Activated CD8-positive, alpha-beta T cell treated with anti-CD3 and anti-CD28 coated beads, Interleukin-2, amount 10 ng/mL, durations not matched to agents 7 days and 5 days (primary cell): ENCODE data around the gene ERC1. TPM values are rescaled to one million over a fixed set of nuclear protein-coding genes. Genes with fewer than 3 reads are reported as not detected.

Source experiments
- ATAC-seq: fragments of 150-1000 bp; cut with Tn5 transposase; one replicate; pipeline ENCODE4 v1.10.0; 2021; ENCODE audit warnings: moderate library complexity
- CTCF ChIA-PET: fragments of 350-600 bp; sonication (Branson Sonifier 250); formaldehyde crosslinking; loops from one replicate; lab custom pipeline; 2021; ENCODE audit warnings: antibody characterized with exemption; lab: Charles Lee
- POLR2A ChIA-PET: fragments of 350-600 bp; sonication (Branson Sonifier 250); formaldehyde crosslinking; loops from one replicate; lab custom pipeline; 2021; ENCODE audit warnings: antibody characterized with exemption; lab: Charles Lee
- DNase-seq: peaks from one replicate; pipeline ENCODE4 v3.0.0-alpha.2; 2020
- H3K27ac Mint-ChIP-seq: one replicate; pipeline ENCODE4 v1.8.0; 2021; ENCODE audit warnings: mild to moderate bottlenecking, mixed read lengths
- H3K27me3 Mint-ChIP-seq: one replicate; pipeline ENCODE4 v1.8.0; 2021; ENCODE audit warnings: low read depth, mixed read lengths
- H3K36me3 Mint-ChIP-seq: one replicate; pipeline ENCODE4 v1.8.0; 2021; ENCODE audit warnings: low read depth, mixed read lengths
- H3K4me1 Mint-ChIP-seq: one replicate; pipeline ENCODE4 v1.8.0; 2021; ENCODE audit warnings: low read depth, mixed read lengths
- H3K4me3 Mint-ChIP-seq: one replicate; pipeline ENCODE4 v1.8.0; 2021; ENCODE audit warnings: mild to moderate bottlenecking, mixed read lengths
- H3K9me3 Mint-ChIP-seq: one replicate; pipeline ENCODE4 v1.8.0; 2022; ENCODE audit warnings: mixed read lengths; ENCODE audit not compliant: insufficient read depth
- total RNA-seq, 2 experiments: library from RNA; stranded (reverse); gene quantifications; one replicate each; pipeline ENCODE4 v1.2.3, GENCODE V29; 2021

The ERC1 gene
- total RNA-seq, 2 experiments from 2014 or later: 25.2 to 32.9 TPM

DNA sequence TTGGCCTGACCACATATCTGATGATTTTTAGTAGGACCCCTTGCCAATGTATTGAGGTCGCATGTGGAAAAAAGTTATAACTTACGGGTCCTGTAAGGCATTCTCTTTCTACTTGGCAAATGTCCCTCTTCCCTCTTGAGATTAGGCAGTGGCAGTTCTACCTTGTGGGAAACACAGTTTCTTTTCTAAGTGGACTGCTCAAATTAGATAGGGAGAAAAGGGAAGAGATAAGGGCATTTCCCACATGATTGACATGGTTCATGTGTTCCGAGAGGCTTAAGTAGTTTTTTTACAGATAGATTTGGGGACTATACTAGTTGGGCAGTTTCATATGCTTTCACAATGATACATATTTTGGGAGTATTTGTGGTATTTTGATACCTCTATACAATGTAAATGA is 448.7 kb downstream of the ERC1 start:
- H3K27me3 Mint-ChIP-seq: no peaks in the 10 kb centered on the region
- no peak for ATAC-seq
- H3K9me3 Mint-ChIP-seq: no peaks in the 10 kb centered on the region
- DNase-seq: no peak
- POLR2A ChIA-PET: no interaction called here
- no peaks in the 10 kb centered on the region for H3K36me3 Mint-ChIP-seq
- no peak overlapping the region for H3K27ac Mint-ChIP-seq
- no peak overlapping the region for H3K4me3 Mint-ChIP-seq
- H3K4me1 Mint-ChIP-seq: no peaks in the 10 kb centered on the region
- CTCF ChIA-PET: no interaction called here

DNA sequence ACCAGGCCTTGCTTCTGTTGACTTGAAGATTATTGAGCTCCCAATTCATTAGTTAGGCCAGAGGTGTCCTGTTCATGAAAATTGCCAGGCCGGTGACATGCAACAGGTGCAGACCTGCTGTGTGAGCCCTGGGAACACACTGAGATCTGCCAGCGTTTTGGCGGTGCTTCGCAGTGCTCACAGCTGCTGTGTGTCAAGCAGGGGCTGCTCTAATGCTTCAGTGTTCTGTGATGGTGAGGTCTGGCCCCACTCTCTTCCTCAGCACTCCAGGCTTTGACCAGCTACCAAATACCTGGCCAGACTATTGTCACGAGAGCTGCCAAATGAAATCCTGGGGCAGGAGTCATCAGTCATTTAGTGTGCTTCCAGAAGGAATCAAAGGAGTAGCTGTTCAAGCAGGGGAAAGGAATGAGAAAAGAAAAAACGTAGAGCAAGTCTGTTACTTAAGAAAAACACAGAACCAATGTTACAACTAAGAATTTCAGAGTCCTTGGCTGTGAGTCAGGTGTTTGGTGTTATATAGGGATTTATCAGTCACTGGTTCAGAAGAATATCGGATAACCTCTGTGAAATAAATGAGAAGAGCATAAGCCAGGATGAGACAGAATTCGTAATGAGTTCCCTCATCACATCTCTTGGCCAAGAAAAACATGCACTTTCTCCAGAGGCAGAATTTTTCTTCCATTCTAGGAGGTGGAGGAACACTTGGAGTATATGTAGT is 452.6 kb downstream of the ERC1 start:
- Mint-ChIP-seq H3K27me3 (no peaks in the 10 kb centered on the region), H3K27ac (no peak overlapping the region), H3K36me3 (no peaks in the 10 kb centered on the region), H3K9me3 (no peaks in the 10 kb centered on the region), H3K4me1 (no peaks in the 10 kb centered on the region), H3K4me3 (no peak overlapping the region)
- DNase-seq (no peak), ATAC-seq (no peak)
- ChIA-PET CTCF (interaction anchor here (1.0 kb wide), 1 partner anchor 140 kb away, joined by 3 read pairs; no protein-coding TSS in a partner anchor), POLR2A (no interaction called here)

DNA sequence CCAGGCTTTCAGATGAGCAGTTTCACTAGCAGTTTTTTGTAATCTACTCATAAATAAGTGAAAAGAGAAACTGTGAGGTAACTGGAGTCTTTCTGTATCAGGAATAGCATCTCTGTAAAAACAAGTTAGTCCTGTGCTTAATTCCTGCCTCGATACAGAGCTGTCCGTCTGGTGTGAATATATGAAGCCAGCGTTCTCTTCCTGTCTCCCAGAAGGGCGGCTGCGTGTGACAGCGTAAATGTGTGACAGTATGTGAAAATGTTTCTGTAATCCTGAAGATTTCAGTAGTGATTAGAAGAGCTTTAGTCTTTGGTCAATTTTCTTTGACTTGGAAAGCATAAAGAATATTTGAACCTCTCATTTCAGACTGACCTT is 453.1 kb downstream of the ERC1 start:
- ChIA-PET CTCF (interaction anchor here (0.6 to 1.0 kb wide), 2 partner anchors 139 to 400 kb away, joined by 3 read pairs; no protein-coding TSS in a partner anchor), POLR2A (no interaction called here)
- no peak for DNase-seq
- no peaks in the 10 kb centered on the region for H3K4me1 Mint-ChIP-seq
- H3K27ac Mint-ChIP-seq: no peak overlapping the region
- no peaks in the 10 kb centered on the region for H3K27me3 Mint-ChIP-seq
- H3K4me3 Mint-ChIP-seq: no peak overlapping the region
- ATAC-seq: no peak
- H3K36me3 Mint-ChIP-seq: no peaks in the 10 kb centered on the region
- H3K9me3 Mint-ChIP-seq: no peaks in the 10 kb centered on the region

DNA sequence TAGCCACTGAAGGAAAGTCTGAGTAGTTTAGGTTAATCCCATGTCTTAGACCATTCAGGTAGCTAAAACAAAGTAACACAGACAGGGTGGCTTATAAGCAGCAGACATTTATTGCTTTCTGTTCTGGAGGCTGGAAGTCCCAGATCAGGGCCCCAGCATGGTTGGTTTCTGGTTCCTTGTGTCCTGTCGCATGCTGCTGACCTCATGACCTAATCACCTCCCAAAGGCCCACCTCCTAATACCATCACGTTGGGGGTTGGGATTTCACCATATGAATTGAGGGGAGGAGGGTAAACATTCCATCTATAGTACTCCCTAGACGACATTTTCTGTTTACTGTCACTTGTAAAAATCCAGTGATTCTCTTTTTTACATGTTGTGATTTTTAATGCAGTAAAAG is 454.8 kb downstream of the ERC1 start:
- H3K4me1 Mint-ChIP-seq: no peaks in the 10 kb centered on the region
- H3K27ac Mint-ChIP-seq: no peak overlapping the region
- no peak for ATAC-seq
- no peaks in the 10 kb centered on the region for H3K36me3 Mint-ChIP-seq
- DNase-seq: no peak
- H3K27me3 Mint-ChIP-seq: no peaks in the 10 kb centered on the region
- H3K4me3 Mint-ChIP-seq: no peak overlapping the region
- CTCF ChIA-PET: interaction anchor here (0.9 kb wide), 1 partner anchor 87 kb away, joined by 3 read pairs; no protein-coding TSS in a partner anchor
- H3K9me3 Mint-ChIP-seq: no peaks in the 10 kb centered on the region
- POLR2A ChIA-PET: no interaction called here

DNA sequence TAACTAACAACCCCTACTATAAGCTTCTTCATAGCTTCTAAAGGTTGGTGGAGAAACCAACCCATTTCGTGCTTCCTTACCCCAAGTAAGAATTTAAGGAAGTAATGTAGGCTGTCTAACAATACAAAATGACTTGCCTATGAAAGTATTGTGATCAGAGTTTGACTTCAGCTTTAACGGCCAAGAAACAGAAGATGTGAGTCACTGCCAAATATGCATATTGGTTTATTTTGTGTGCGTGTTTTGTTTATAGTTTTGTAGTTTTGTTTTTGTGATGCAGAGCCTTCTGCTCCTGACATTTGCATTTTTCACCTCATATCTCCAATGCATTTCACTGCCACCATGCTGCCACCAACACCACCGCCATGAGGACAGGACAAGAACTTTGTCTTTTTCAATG is 457.3 kb downstream of the ERC1 start:
- no peak for ATAC-seq
- DNase-seq: no peak
- POLR2A ChIA-PET: no interaction called here
- peaks cover 3% of the 10 kb centered on the region for H3K36me3 Mint-ChIP-seq
- H3K27ac Mint-ChIP-seq: no peak overlapping the region
- CTCF ChIA-PET: no interaction called here
- no peak overlapping the region for H3K4me3 Mint-ChIP-seq
- H3K4me1 Mint-ChIP-seq: peaks cover 8% of the 10 kb centered on the region
- H3K27me3 Mint-ChIP-seq: no peaks in the 10 kb centered on the region
- H3K9me3 Mint-ChIP-seq: no peaks in the 10 kb centered on the region

DNA sequence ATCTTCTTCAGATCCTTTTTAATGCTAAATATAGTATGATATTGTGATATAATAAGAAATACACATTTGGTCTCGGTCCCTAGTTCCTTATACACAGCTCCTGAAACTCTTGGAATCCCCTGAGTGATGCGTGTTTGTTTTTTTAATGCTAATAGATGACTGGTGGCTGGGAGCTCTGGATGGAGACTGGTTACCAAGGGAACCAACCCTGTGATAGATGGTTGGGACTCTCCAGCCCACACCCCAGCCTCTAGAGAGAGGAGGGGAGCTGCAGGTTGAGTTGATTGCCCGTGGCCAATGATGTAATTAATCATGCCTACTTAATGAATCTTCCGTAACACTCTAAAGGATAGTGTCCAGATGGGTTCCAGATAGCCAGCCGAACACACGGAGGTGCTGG is 462.8 kb downstream of the ERC1 start:
- no peak overlapping the region for H3K27ac Mint-ChIP-seq
- ChIA-PET POLR2A (no interaction called here), CTCF (no interaction called here)
- no peaks in the 10 kb centered on the region for H3K27me3 Mint-ChIP-seq
- DNase-seq (no peak), ATAC-seq (no peak)
- peaks cover 3% of the 10 kb centered on the region for H3K36me3 Mint-ChIP-seq
- H3K4me3 Mint-ChIP-seq: no peak overlapping the region
- H3K4me1 Mint-ChIP-seq: peaks cover 8% of the 10 kb centered on the region
- H3K9me3 Mint-ChIP-seq: no peaks in the 10 kb centered on the region

DNA sequence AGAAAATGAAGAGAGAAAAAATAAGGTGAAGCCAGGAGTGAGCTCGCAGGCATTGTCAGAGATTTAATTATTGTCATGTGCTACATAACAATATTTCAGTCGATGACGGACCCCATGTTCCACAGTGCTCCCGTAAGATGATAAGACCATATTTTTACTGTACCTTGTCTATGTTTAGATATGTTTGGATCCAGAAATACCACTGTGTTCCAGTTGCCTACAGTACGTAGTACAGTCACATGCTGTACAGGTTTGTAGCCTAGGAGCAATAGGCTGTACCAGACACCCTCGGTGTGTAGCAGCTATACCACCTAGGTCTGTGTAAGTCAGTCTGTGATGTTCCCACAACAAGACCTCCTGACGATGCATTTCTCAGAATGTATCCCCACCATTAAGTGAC is 465.9 kb downstream of the ERC1 start:
- Mint-ChIP-seq H3K9me3 (peaks cover 3% of the 10 kb centered on the region), H3K4me3 (no peak overlapping the region), H3K4me1 (peaks cover 10% of the 10 kb centered on the region), H3K27me3 (no peaks in the 10 kb centered on the region), H3K27ac (no peak overlapping the region), H3K36me3 (no peaks in the 10 kb centered on the region)
- CTCF ChIA-PET: no interaction called here
- ATAC-seq: no peak
- DNase-seq: no peak
- POLR2A ChIA-PET: no interaction called here

DNA sequence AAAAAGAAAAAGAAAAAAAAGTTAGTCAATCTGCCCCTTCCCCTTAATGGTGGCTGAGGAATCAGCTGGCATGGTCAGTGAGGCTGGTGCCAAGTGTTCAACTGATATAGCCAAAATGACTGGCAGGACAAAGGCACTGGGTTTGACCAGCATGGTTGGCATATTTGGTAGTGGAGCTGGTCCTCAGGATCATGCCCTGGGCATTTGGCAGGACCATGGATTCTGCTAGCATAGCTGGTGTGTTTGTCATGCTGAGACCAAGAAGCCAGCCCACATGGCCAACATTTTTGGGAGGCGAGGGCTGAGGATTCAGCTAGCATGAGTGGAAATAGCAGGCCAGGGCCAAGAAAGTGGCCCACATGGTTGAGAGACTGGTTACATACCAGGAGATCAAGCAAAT is 466.9 kb downstream of the ERC1 start:
- ATAC-seq (no peak), DNase-seq (no peak)
- H3K4me1 Mint-ChIP-seq: peaks cover 5% of the 10 kb centered on the region
- peaks cover 1% of the 10 kb centered on the region for H3K27me3 Mint-ChIP-seq
- H3K36me3 Mint-ChIP-seq: no peaks in the 10 kb centered on the region
- H3K27ac Mint-ChIP-seq: no peak overlapping the region
- H3K9me3 Mint-ChIP-seq: peaks cover 3% of the 10 kb centered on the region
- ChIA-PET CTCF (interaction anchor here (0.8 kb wide), 1 partner anchor 808 kb away, joined by 3 read pairs; no protein-coding TSS in a partner anchor), POLR2A (interaction anchor here (0.6 to 0.7 kb wide), 2 partner anchors 388 to 492 kb away, joined by 3 read pairs; no protein-coding TSS in a partner anchor)
- H3K4me3 Mint-ChIP-seq: no peak overlapping the region

DNA sequence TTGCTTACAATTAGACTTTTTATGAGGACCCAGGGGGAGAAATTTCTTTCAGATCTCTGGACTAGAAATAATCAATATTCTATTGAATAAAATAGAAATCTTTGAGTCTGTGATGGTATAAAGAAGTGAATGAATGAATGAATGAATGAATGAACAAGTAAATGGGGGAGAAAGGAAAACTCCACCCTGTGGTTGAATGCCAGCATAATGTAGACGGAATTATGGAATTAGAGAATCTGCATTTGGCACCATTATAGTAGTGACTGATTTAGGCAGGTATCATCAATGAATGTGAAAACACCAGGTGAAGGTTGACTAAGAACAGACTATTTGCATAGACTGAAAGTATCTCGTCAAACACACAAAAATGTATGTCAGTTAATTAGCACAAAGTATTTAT is 468.3 kb downstream of the ERC1 start:
- ATAC-seq (no peak), DNase-seq (no peak)
- POLR2A ChIA-PET: no interaction called here
- Mint-ChIP-seq H3K36me3 (no peaks in the 10 kb centered on the region), H3K27ac (no peak overlapping the region), H3K27me3 (peaks cover 1% of the 10 kb centered on the region), H3K4me3 (no peak overlapping the region), H3K9me3 (peaks cover 3% of the 10 kb centered on the region), H3K4me1 (peaks cover 5% of the 10 kb centered on the region)
- CTCF ChIA-PET: no interaction called here

DNA sequence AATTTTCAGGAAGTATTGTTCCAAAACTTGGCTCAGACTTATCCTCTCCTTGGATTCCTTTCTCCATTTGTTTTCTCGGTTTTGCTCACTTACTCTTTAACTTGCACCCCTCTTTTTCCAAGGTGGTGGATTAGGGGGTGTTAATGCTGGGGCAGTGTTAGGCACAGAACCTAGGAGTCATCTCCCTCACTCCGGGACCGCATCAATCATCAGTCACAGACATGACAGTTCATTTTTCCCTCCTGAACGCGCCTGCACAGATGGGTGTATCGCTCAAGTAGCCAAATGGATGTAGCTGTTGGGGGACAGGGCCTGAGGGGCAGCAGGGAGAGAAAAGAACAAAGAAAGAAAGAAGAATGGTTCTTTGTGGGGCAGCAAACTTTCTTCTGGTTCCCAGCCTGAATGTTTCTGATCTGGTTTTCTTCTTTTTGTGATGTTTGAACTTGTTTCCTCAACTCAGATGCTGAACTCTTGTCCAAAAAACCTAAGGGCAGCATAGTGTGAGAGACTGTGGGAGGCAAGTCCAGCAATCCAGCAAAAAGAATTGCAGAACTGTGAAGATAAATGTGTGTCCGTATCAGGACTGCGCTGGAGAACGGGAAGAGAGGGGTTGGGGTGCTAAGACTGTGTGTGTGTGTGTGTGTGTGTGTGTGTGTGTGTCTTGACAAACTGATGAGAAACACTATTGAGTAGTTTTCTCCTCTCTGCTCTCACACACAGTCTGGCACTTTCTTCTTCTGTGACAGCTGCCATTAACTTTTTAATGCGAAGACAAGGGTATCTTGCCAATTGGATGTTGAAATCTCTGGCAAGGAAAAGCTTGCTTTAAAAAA is 472.3 kb downstream of the ERC1 start:
- Mint-ChIP-seq H3K36me3 (no peaks in the 10 kb centered on the region), H3K27ac (no peak overlapping the region), H3K9me3 (peaks cover 3% of the 10 kb centered on the region), H3K4me3 (no peak overlapping the region), H3K27me3 (peaks cover 1% of the 10 kb centered on the region), H3K4me1 (peaks cover 5% of the 10 kb centered on the region)
- ATAC-seq (no peak), DNase-seq (no peak)
- ChIA-PET CTCF (no interaction called here), POLR2A (no interaction called here)

DNA sequence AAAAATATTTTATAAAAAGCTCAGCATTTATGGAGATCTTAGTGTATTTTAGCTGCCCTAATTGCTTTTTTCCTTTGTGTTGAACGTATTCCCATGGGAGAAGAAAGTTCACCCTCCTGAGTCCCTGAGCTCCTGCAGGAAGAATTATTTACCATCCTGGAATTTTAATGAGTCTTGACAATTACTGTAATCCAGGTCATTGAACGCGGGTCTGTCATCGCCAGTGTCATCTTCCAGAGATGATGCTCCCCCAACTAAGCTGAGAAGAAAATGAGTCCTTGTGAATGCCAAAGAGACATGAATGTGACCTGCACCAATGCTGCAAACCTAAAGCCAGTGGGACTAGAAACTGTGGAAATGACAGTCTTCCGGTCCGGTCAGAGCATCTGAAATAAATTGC is 473.9 kb downstream of the ERC1 start:
- H3K36me3 Mint-ChIP-seq: no peaks in the 10 kb centered on the region
- CTCF ChIA-PET: interaction anchor here (0.7 kb wide), 2 partner anchors 9 to 347 kb away, joined by 3 read pairs; no protein-coding TSS in a partner anchor
- H3K9me3 Mint-ChIP-seq: peaks cover 3% of the 10 kb centered on the region
- DNase-seq (no peak), ATAC-seq (no peak)
- POLR2A ChIA-PET: no interaction called here
- H3K27ac Mint-ChIP-seq: no peak overlapping the region
- H3K4me1 Mint-ChIP-seq: peaks cover 5% of the 10 kb centered on the region
- no peak overlapping the region for H3K4me3 Mint-ChIP-seq
- peaks cover 1% of the 10 kb centered on the region for H3K27me3 Mint-ChIP-seq

DNA sequence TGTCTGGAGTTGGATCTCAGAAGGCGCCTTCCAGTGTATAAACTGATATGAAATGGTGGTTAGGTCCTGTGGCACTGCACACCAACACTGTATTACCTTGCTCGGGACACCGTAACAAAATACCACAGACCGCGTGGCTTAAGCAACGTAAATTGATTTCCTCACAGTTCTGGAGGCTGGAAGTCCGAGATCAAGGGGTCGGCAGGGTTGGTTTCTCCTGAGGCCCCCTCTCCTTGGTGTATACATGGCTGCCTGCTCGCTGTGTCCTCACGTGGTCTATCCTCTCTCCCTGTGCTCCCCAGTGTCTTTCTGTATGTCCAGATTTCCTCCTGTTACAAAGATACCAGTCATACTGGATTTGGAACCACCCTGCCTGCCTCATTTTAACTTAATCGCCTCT is 475.0 kb downstream of the ERC1 start:
- ATAC-seq: no peak
- no peaks in the 10 kb centered on the region for H3K9me3 Mint-ChIP-seq
- POLR2A ChIA-PET: no interaction called here
- no peaks in the 10 kb centered on the region for H3K4me1 Mint-ChIP-seq
- H3K27ac Mint-ChIP-seq: no peak overlapping the region
- no peaks in the 10 kb centered on the region for H3K36me3 Mint-ChIP-seq
- CTCF ChIA-PET: interaction anchor here (0.7 kb wide), 1 partner anchor 348 kb away, joined by 3 read pairs; no protein-coding TSS in a partner anchor
- H3K27me3 Mint-ChIP-seq: peaks cover 1% of the 10 kb centered on the region
- no peak for DNase-seq
- H3K4me3 Mint-ChIP-seq: no peak overlapping the region
